ENCODE results near the gene CLEC4D. TPM values are rescaled to one million over a fixed set of nuclear protein-coding genes. Genes with fewer than 3 reads are reported as not detected.
"Not testable (repeated sequence)": the region's sequence is repeated elsewhere in the genome, so short reads cannot be mapped to it uniquely, and the experiment has no call there.

CLEC4D gene
- total RNA-seq, 1 experiment from 2014 or later: not detected

DNA sequence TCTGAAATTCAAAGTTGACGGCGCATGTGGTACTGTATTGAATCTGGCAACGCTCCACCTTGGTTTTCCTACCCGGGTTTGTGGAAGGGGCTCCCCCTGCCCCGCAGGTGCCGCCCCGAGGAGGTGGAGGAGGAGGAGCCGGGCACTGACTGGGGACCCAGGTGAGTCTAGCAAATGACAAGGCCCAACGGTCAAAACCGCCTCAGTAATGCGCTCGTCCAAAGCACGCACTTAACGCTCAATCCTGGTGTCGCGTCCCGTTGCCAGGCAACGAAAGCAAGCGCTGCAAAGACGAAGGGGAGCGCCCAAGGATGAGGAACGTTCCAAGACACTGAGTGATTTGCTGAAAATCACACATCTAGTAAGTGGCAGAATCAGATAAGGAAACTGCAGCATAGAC, 51.4 kb downstream of the CLEC4D start:
- H3K4me2 ChIP-seq (ENCODE audit: low read length): no peak overlapping the region
- ChIA-PET CTCF (no interaction called here), RAD21 (ENCODE audit: low non-redundant PET in 1 of 2, low total read pairs in 2 of 2, uncharacterized antibody in 2 of 2, unreplicated experiment in 2 of 2) (no interaction called here), POLR2A (no interaction called here)
- ATAC-seq (no peak), DNase-seq (ENCODE audit: low read depth, low spot score) (no peak)
- H3K4me1 ChIP-seq (ENCODE audit: control insufficient read depth in 1 of 2, insufficient read depth in 2 of 2, low read length in 2 of 2): no peaks in the 10 kb centered on the region
- intact Hi-C loops (cut with micrococcal nuclease): no loop called here
- no peaks in the 10 kb centered on the region for H4K20me1 ChIP-seq (ENCODE audit: insufficient read depth)
- BruUV-seq (replicated peaks): no TSS peak
- H3K79me2 ChIP-seq (ENCODE audit: insufficient read depth, low read length): no peaks in the 10 kb centered on the region
- no peak overlapping the region for H3K27ac ChIP-seq (ENCODE audit: low read depth, low read length)
- TF ChIP-seq, protein P1, sequence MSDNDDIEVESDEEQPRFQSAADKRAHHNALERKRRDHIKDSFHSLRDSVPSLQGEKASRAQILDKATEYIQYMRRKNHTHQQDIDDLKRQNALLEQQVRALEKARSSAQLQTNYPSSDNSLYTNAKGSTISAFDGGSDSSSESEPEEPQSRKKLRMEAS (IDR thresholded peaks at IDR 0.05): no peak
- no peak for TF ChIP-seq ATF3 (IDR thresholded peaks at IDR 0.05)
- TF ChIP-seq TCF7L2 (IDR thresholded peaks at IDR 0.05; ENCODE audit: borderline replicate concordance, extremely low read depth, insufficient read depth, insufficient read length): no peak
- no peak for TF ChIP-seq ZFX (IDR thresholded peaks at IDR 0.05)
- TF ChIP-seq YY1 (IDR thresholded peaks at IDR 0.05; ENCODE audit: extremely low read depth, insufficient replicate concordance, low read depth, low read length): no peak
- TF ChIP-seq JUND (IDR thresholded peaks at IDR 0.05): no peak
- TF ChIP-seq FOSL1 (IDR thresholded peaks at IDR 0.05; ENCODE audit: low read depth): no peak
- TF ChIP-seq EZH2 (IDR thresholded peaks at IDR 0.05): no peak
- TF ChIP-seq SIN3A (IDR thresholded peaks at IDR 0.05; ENCODE audit: low read depth): no peak
- TF ChIP-seq POLR2AphosphoS5 (IDR thresholded peaks at IDR 0.05; ENCODE audit: low read depth, low read length): no peak
- no peak overlapping the region for H3K9ac ChIP-seq (ENCODE audit: low read length)
- H3K36me3 ChIP-seq (ENCODE audit: control insufficient read depth in 1 of 2, insufficient read depth in 2 of 2, low read length in 2 of 2): no peaks in the 10 kb centered on the region
- no peak overlapping the region for H2AFZ ChIP-seq (ENCODE audit: low read depth, low read length, poor library complexity, severe bottlenecking)
- H3K9me3 ChIP-seq (ENCODE audit: control insufficient read depth in 1 of 2, insufficient read depth in 1 of 2, low read depth in 1 of 2, low read length in 2 of 2): no peaks in the 10 kb centered on the region
- no peaks in the 10 kb centered on the region for H3K9me2 ChIP-seq (ENCODE audit: insufficient read depth)
- no peaks in the 10 kb centered on the region for H3K27me3 ChIP-seq (ENCODE audit: insufficient read depth, low read length)
- H3K4me3 ChIP-seq (replicated peaks in 1 of 2; ENCODE audit: low read depth in 1 of 2, low read length in 2 of 2): no peak overlapping the region

GRCh38 chr12:8566052-8566451, 52.7 kb downstream of the CLEC4D start:
- H3K4me1 ChIP-seq (ENCODE audit: control insufficient read depth in 1 of 2, insufficient read depth in 2 of 2, low read length in 2 of 2); H3K4me3 ChIP-seq (replicated peaks in 1 of 2; ENCODE audit: low read depth in 1 of 2, low read length in 2 of 2); H3K79me2 ChIP-seq (ENCODE audit: insufficient read depth, low read length); H3K36me3 ChIP-seq (ENCODE audit: control insufficient read depth in 1 of 2, insufficient read depth in 2 of 2, low read length in 2 of 2); H4K20me1 ChIP-seq (ENCODE audit: insufficient read depth); POLR2A ChIA-PET; CTCF ChIA-PET; H3K4me2 ChIP-seq (ENCODE audit: low read length); BruUV-seq (replicated peaks); H3K9me3 ChIP-seq (ENCODE audit: control insufficient read depth in 1 of 2, insufficient read depth in 1 of 2, low read depth in 1 of 2, low read length in 2 of 2); H3K9me2 ChIP-seq (ENCODE audit: insufficient read depth); H3K9ac ChIP-seq (ENCODE audit: low read length); H2AFZ ChIP-seq (ENCODE audit: low read depth, low read length, poor library complexity, severe bottlenecking); H3K27me3 ChIP-seq (ENCODE audit: insufficient read depth, low read length); intact Hi-C loops (cut with micrococcal nuclease); ATAC-seq; DNase-seq (ENCODE audit: low read depth, low spot score); RAD21 ChIA-PET (ENCODE audit: low non-redundant PET in 1 of 2, low total read pairs in 2 of 2, uncharacterized antibody in 2 of 2, unreplicated experiment in 2 of 2); H3K27ac ChIP-seq (ENCODE audit: low read depth, low read length): not testable (repeated sequence)

Measured in HCT116 (cell line).